ENCODE results near the gene HSD17B14.

- TF ChIP-seq POLR2A (IDR thresholded peaks at IDR 0.05): peak in 1 of 4 donors; percentile 46
- TF ChIP-seq POLR2AphosphoS5 (IDR thresholded peaks at IDR 0.05): peak; percentile 33 to 41
Measured at GRCh38 chr19:48780631-48781391, 55.5 kb downstream of the HSD17B14 start.

All from upper lobe of left lung (tissue), 4 donors.